H9 (cell line): ENCODE measurements around the gene SVIP. TPM values are rescaled to one million over a fixed set of nuclear protein-coding genes. Genes with fewer than 3 reads are reported as not detected.

Experiments used
- DNase-seq: peaks from one replicate; pipeline ENCODE4 v3.0.0-alpha.2; 2017
- H2AFZ ChIP-seq: one replicate; pipeline ENCODE4 v1.6.1; 2013; ENCODE audit warnings: mild to moderate bottlenecking, low read length, control low read depth, moderate library complexity
- H2AK5ac ChIP-seq: 2 replicates; pipeline ENCODE4 v1.6.1; 2013; ENCODE audit warnings: low read length, control low read depth, mixed read lengths; ENCODE audit not compliant: insufficient read length
- H2BK120ac ChIP-seq: one replicate; pipeline ENCODE4 v1.6.1; 2013; ENCODE audit warnings: low read depth, mild to moderate bottlenecking, low read length, control low read depth, inconsistent platforms; ENCODE audit not compliant: poor library complexity, severe bottlenecking
- H2BK12ac ChIP-seq: 2 replicates; pipeline ENCODE4 v1.6.1; 2013; ENCODE audit warnings: low read length, control low read depth, mixed read lengths, low read depth; ENCODE audit not compliant: insufficient read length
- H2BK15ac ChIP-seq: 2 replicates; pipeline ENCODE4 v1.6.1; 2013; ENCODE audit warnings: low read depth, low read length, control low read depth
- H2BK20ac ChIP-seq: one replicate; pipeline ENCODE4 v1.6.1; 2013; ENCODE audit warnings: low read depth, mild to moderate bottlenecking, low read length, control low read depth, inconsistent platforms; ENCODE audit not compliant: poor library complexity, severe bottlenecking
- H2BK5ac ChIP-seq: 2 replicates; pipeline ENCODE4 v1.6.1; 2013; ENCODE audit warnings: low read length, control low read depth, mixed read lengths; ENCODE audit not compliant: insufficient read length
- H3K14ac ChIP-seq: 2 replicates; pipeline ENCODE4 v1.6.1; 2013; ENCODE audit warnings: low read length, control low read depth; ENCODE audit not compliant: insufficient read depth
- H3K18ac ChIP-seq: 2 replicates; pipeline ENCODE4 v1.6.1; 2013; ENCODE audit warnings: low read depth, mild to moderate bottlenecking, mixed read lengths, low read length, control low read depth; ENCODE audit not compliant: insufficient read length
- H3K23ac ChIP-seq: 2 replicates; pipeline ENCODE4 v1.6.1; 2013; ENCODE audit warnings: low read length, control low read depth, mixed read lengths, low read depth; ENCODE audit not compliant: insufficient read length
- H3K23me2 ChIP-seq: 2 replicates; pipeline ENCODE4 v1.6.1; 2013; ENCODE audit warnings: low read depth, mild to moderate bottlenecking, mixed read lengths, low read length, control low read depth; ENCODE audit not compliant: insufficient read length, poor library complexity, severe bottlenecking
- H3K27ac ChIP-seq: 2 replicates; pipeline ENCODE4 v1.5.1; 2013; ENCODE audit warnings: low read length, control low read depth, mixed read lengths, low read depth; ENCODE audit not compliant: insufficient read length
- H3K27me3 ChIP-seq: 2 replicates; pipeline ENCODE4 v1.6.1; 2013; ENCODE audit warnings: low read length, control low read depth, inconsistent platforms; ENCODE audit not compliant: insufficient read depth
- H3K4ac ChIP-seq: 2 replicates; pipeline ENCODE4 v1.6.1; 2013; ENCODE audit warnings: low read depth, mild to moderate bottlenecking, control low read depth, inconsistent platforms, low read length, moderate library complexity
- H3K4me1 ChIP-seq: 2 replicates; pipeline ENCODE4 v1.6.1; 2013; ENCODE audit warnings: low read length, control low read depth, inconsistent platforms; ENCODE audit not compliant: insufficient read depth
- H3K4me2 ChIP-seq: 2 replicates; pipeline ENCODE4 v1.6.1; 2013; ENCODE audit warnings: low read length, control low read depth, mixed read lengths; ENCODE audit not compliant: insufficient read length, insufficient read depth
- H3K56ac ChIP-seq: 2 replicates; pipeline ENCODE4 v1.6.1; 2013; ENCODE audit warnings: low read depth, mild to moderate bottlenecking, mixed read lengths, low read length, control low read depth; ENCODE audit not compliant: insufficient read length
- H3K79me1 ChIP-seq: 2 replicates; pipeline ENCODE4 v1.6.1; 2013; ENCODE audit warnings: low read depth, mild to moderate bottlenecking, moderate library complexity, low read length, control low read depth, inconsistent platforms; ENCODE audit not compliant: insufficient read depth, poor library complexity, severe bottlenecking
- H3K79me2 ChIP-seq: 2 replicates; pipeline ENCODE4 v1.6.1; 2013; ENCODE audit warnings: low read length, control low read depth, inconsistent platforms; ENCODE audit not compliant: insufficient read depth
- H3K9ac ChIP-seq: 2 replicates; pipeline ENCODE4 v1.6.1; 2013; ENCODE audit warnings: low read length, control low read depth, mixed read lengths; ENCODE audit not compliant: insufficient read length; ENCODE audit errors: extremely low read depth
- H3K9me3 ChIP-seq: one replicate; pipeline ENCODE4 v1.6.1; 2013; ENCODE audit warnings: low read depth, low read length, inconsistent platforms; ENCODE audit not compliant: control insufficient read depth
- H3T11ph ChIP-seq: one replicate; pipeline ENCODE4 v1.6.1; 2013; ENCODE audit warnings: mild to moderate bottlenecking, low read length, control low read depth, inconsistent platforms
- H4K20me1 ChIP-seq: one replicate; pipeline ENCODE4 v1.6.1; 2013; ENCODE audit not compliant: control insufficient read depth, insufficient read length, insufficient read depth
- H4K5ac ChIP-seq: 2 replicates; pipeline ENCODE4 v1.6.1; 2013; ENCODE audit warnings: low read depth, mild to moderate bottlenecking, mixed read lengths, low read length, control low read depth; ENCODE audit not compliant: insufficient read length
- H4K8ac ChIP-seq: replicated peaks from 2 replicates; pipeline ENCODE4 v1.6.1; 2013; ENCODE audit warnings: low read length, control low read depth, mixed read lengths, low read depth; ENCODE audit not compliant: insufficient read length
- H4K91ac ChIP-seq: 2 replicates; pipeline ENCODE4 v1.6.1; 2013; ENCODE audit warnings: low read depth, mild to moderate bottlenecking, moderate library complexity, mixed read lengths, low read length, control low read depth; ENCODE audit not compliant: insufficient read length
- H3K27ac Mint-ChIP-seq, 3 experiments: 2 replicates in 2 of 3; 3 replicates in 1 of 3; pipeline ENCODE4 v1.8.0; 2020 to 2021; ENCODE audit warnings: mixed read lengths in 3 of 3, mild to moderate bottlenecking in 1 of 3, moderate library complexity in 1 of 3
- H3K27me3 Mint-ChIP-seq: 2 replicates; pipeline ENCODE4 v1.8.0; 2021; ENCODE audit warnings: low read depth, mild to moderate bottlenecking, moderate library complexity, mixed read lengths
- H3K36me3 Mint-ChIP-seq, 3 experiments: 2 replicates in 2 of 3; 3 replicates in 1 of 3; pipeline ENCODE4 v1.8.0; 2020 to 2021; ENCODE audit warnings: low read depth in 3 of 3, mixed read lengths in 3 of 3; ENCODE audit not compliant: insufficient read depth in 1 of 3
- H3K4me1 Mint-ChIP-seq, 2 experiments: 2 replicates each; pipeline ENCODE4 v1.8.0; 2020; ENCODE audit warnings: mixed read lengths in 2 of 2
- H3K4me3 Mint-ChIP-seq, 2 experiments: 2 replicates in 1 of 2; 3 replicates in 1 of 2; pipeline ENCODE4 v1.8.0; 2020 to 2021; ENCODE audit warnings: mild to moderate bottlenecking in 2 of 2, mixed read lengths in 2 of 2, moderate library complexity in 1 of 2
- H3K9me3 Mint-ChIP-seq, 2 experiments: 2 replicates in 1 of 2; 3 replicates in 1 of 2; pipeline ENCODE4 v1.8.0; 2020; ENCODE audit warnings: mild to moderate bottlenecking in 2 of 2, mixed read lengths in 2 of 2, moderate library complexity in 1 of 2
- WGBS: extraction: QIAGEN DNeasy Blood & Tissue Kit; methylation state at CpG from one replicate; pipeline ENCODE4 v1.1.7; 2013; ENCODE audit warnings: missing lambda C conversion rate, low lambda C conversion rate, mixed read lengths; ENCODE audit not compliant: insufficient read length; ENCODE audit errors: extremely low coverage; 5-methylcytosine and 5-hydroxymethylcytosine counted together
- total RNA-seq: library from RNA; stranded (reverse); gene quantifications from 2 replicates; pipeline ENCODE4 v1.2.1, GENCODE V29; 2021
- TF ChIP-seq, protein P1 (sequence below): fragments of 200-600 bp; sonication (generic); conservative IDR thresholded peaks from 3 replicates; pipeline ENCODE4 v1.8.0; 2021; ENCODE audit warnings: antibody characterized with exemption, mild to moderate bottlenecking

The SVIP gene
- total RNA-seq, 1 experiment from 2014 or later = 10.4 TPM

DNA sequence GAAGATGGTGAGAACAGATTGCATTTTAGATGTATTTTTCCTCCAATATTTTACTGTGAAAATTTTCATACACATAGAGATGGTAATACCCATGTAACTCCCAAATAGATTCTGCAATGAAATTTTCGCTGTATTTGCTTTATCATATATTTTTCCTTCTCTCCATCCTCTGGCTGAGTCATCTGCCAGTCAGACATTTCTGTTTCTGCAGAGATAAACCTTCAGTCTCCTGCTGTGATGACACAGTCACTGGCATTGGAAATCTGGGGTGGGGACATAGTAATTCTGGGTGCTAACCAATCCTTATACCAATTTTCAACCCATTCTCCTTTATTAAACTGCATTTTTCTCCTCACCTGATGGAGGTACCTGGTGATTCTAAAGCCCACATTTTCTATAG, 33.7 kb downstream of the SVIP start:
- Histone ChIP-seq H2BK5ac (no peak overlapping the region), H3K56ac (no peak overlapping the region), H3K9me3 (no peaks in the 10 kb centered on the region), H3K79me1 (no peaks in the 10 kb centered on the region), H3K27ac (no peak overlapping the region), H4K20me1 (no peaks in the 10 kb centered on the region), H3K4me1 (no peaks in the 10 kb centered on the region), H2BK15ac (no peak overlapping the region), H3K79me2 (no peaks in the 10 kb centered on the region), H4K91ac (no peak overlapping the region), H2BK120ac (no peak overlapping the region), H3K14ac (no peak overlapping the region), H2BK12ac (no peak overlapping the region), H4K8ac (no peak overlapping the region), H2AFZ (no peak overlapping the region), H3K23ac (no peak overlapping the region), H2AK5ac (no peak overlapping the region), H3T11ph (no peak overlapping the region), H3K4me2 (no peak overlapping the region), H3K4ac (no peak overlapping the region), H2BK20ac (no peak overlapping the region), H3K23me2 (no peaks in the 10 kb centered on the region), H4K5ac (no peak overlapping the region), H3K27me3 (no peaks in the 10 kb centered on the region), H3K18ac (no peak overlapping the region), H3K9ac (no peak overlapping the region)
- H3K27ac Mint-ChIP-seq = no peak overlapping the region
- no CpG with 5 or more reads among the region's 1 CpG for WGBS
- peaks cover 3 to 5% of the 10 kb centered on the region in 2 experiments for H3K4me1 Mint-ChIP-seq
- H3K4me3 Mint-ChIP-seq = no peak overlapping the region
- TF ChIP-seq, protein P1, sequence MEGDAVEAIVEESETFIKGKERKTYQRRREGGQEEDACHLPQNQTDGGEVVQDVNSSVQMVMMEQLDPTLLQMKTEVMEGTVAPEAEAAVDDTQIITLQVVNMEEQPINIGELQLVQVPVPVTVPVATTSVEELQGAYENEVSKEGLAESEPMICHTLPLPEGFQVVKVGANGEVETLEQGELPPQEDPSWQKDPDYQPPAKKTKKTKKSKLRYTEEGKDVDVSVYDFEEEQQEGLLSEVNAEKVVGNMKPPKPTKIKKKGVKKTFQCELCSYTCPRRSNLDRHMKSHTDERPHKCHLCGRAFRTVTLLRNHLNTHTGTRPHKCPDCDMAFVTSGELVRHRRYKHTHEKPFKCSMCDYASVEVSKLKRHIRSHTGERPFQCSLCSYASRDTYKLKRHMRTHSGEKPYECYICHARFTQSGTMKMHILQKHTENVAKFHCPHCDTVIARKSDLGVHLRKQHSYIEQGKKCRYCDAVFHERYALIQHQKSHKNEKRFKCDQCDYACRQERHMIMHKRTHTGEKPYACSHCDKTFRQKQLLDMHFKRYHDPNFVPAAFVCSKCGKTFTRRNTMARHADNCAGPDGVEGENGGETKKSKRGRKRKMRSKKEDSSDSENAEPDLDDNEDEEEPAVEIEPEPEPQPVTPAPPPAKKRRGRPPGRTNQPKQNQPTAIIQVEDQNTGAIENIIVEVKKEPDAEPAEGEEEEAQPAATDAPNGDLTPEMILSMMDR = no peak
- DNase-seq = no peak
- no peaks in the 10 kb centered on the region for H3K9me3 Mint-ChIP-seq
- H3K36me3 Mint-ChIP-seq = no peaks in the 10 kb centered on the region
- no peaks in the 10 kb centered on the region for H3K27me3 Mint-ChIP-seq
